IMR-90 (cell line): ENCODE results near the gene C19orf25. TPM values are rescaled to one million over a fixed set of nuclear protein-coding genes. Genes with fewer than 3 reads are reported as not detected.

Experiments used
- ATAC-seq: fragments of 200-7000 bp; cut with Tn5 transposase; 2 replicates; pipeline ENCODE4 v1.9.1; 2020; ENCODE audit warnings: low read depth, mild to moderate bottlenecking, moderate library complexity
- BruUV-seq: library from RNA; stranded (reverse); fragments of 400-500 nt; replicated peaks from 2 replicates; lab custom pipeline; 2021; lab: Mats Ljungman, UMichigan
- CTCF ChIA-PET: fragments of 300-600 bp; formaldehyde crosslinking; extraction: SDS; loops from one replicate; lab custom pipeline; 2021; ENCODE audit warnings: antibody characterized with exemption; lab: Yijun Ruan, JAX
- POLR2A ChIA-PET: fragments of 300-600 bp; sonication (Branson Sonifier 250); formaldehyde crosslinking; loops from one replicate; lab custom pipeline; 2022; ENCODE audit warnings: antibody characterized with exemption; ENCODE audit not compliant: unreplicated experiment; lab: Charles Lee
- DNase-seq: peaks from one replicate; pipeline ENCODE4 v3.0.0; 2013
- H2AFZ ChIP-seq: replicated peaks from 2 replicates; pipeline ENCODE3; 2013; ENCODE audit warnings: low read length, mild to moderate bottlenecking; ENCODE audit not compliant: poor library complexity
- H2AK5ac ChIP-seq: 2 replicates; pipeline ENCODE4 v1.6.1; 2013; ENCODE audit warnings: low read depth, low read length, inconsistent platforms
- H2AK9ac ChIP-seq: replicated peaks from 2 replicates; pipeline ENCODE3; 2013; ENCODE audit warnings: mild to moderate bottlenecking, low read depth, low read length, moderate library complexity; ENCODE audit not compliant: poor library complexity
- H2BK120ac ChIP-seq: 2 replicates; pipeline ENCODE4 v1.6.1; 2013; ENCODE audit warnings: low read depth, low read length, inconsistent platforms
- H2BK15ac ChIP-seq: 3 replicates; pipeline ENCODE4 v1.6.1; 2013; ENCODE audit warnings: low read depth, low read length, inconsistent platforms
- H2BK20ac ChIP-seq: 2 replicates; pipeline ENCODE4 v1.6.1; 2013; ENCODE audit warnings: low read depth, mild to moderate bottlenecking, inconsistent platforms, low read length, moderate library complexity
- H2BK5ac ChIP-seq: 2 replicates; pipeline ENCODE4 v1.6.1; 2013; ENCODE audit warnings: mild to moderate bottlenecking, low read depth, low read length, inconsistent platforms; ENCODE audit not compliant: poor library complexity, severe bottlenecking
- H3K14ac ChIP-seq: replicated peaks from 2 replicates; pipeline ENCODE4 v1.6.1; 2013; ENCODE audit warnings: low read depth, low read length, inconsistent platforms
- H3K18ac ChIP-seq: 2 replicates; pipeline ENCODE4 v1.6.1; 2013; ENCODE audit warnings: low read depth, low read length, control low read depth
- H3K23ac ChIP-seq: 2 replicates; pipeline ENCODE4 v1.6.1; 2013; ENCODE audit warnings: low read depth, low read length, inconsistent platforms
- H3K27ac ChIP-seq: 2 replicates; pipeline ENCODE4 v1.5.1; 2013; ENCODE audit warnings: mild to moderate bottlenecking, control low read depth, low read length; ENCODE audit not compliant: insufficient read depth
- H3K27me3 ChIP-seq: 2 replicates; pipeline ENCODE4 v1.6.1; 2013; ENCODE audit warnings: low read length; ENCODE audit not compliant: control insufficient read depth, insufficient read depth
- H3K36me3 ChIP-seq: 2 replicates; pipeline ENCODE4 v1.6.1; 2013; ENCODE audit warnings: low read length, mixed read lengths; ENCODE audit not compliant: control insufficient read depth, insufficient read depth
- H3K4ac ChIP-seq: 2 replicates; pipeline ENCODE4 v1.6.1; 2013; ENCODE audit warnings: low read depth, low read length, inconsistent platforms
- H3K4me1 ChIP-seq: 2 replicates; pipeline ENCODE4 v1.6.1; 2013; ENCODE audit warnings: low read length, mixed read lengths; ENCODE audit not compliant: control insufficient read depth, insufficient read depth
- H3K4me2 ChIP-seq: 2 replicates; pipeline ENCODE4 v1.6.1; 2013; ENCODE audit warnings: low read depth, mild to moderate bottlenecking, control low read depth, low read length, moderate library complexity
- H3K4me3 ChIP-seq: 2 replicates; pipeline ENCODE4 v1.5.1; 2013; ENCODE audit warnings: low read depth, mild to moderate bottlenecking, control low read depth, low read length, moderate library complexity; ENCODE audit not compliant: insufficient read depth
- H3K56ac ChIP-seq: 2 replicates; pipeline ENCODE4 v1.6.1; 2013; ENCODE audit warnings: low read length, inconsistent platforms; ENCODE audit not compliant: insufficient read depth; ENCODE audit errors: extremely low read depth
- H3K79me1 ChIP-seq, 2 experiments: 2 replicates each; pipeline ENCODE4 v1.6.1; 2013; ENCODE audit warnings: low read length in 2 of 2, inconsistent platforms in 1 of 2, low read depth in 1 of 2
- H3K9ac ChIP-seq: 2 replicates; pipeline ENCODE4 v1.6.1; 2013; ENCODE audit warnings: low read depth, low read length, control low read depth
- H3K9me1 ChIP-seq: 2 replicates; pipeline ENCODE4 v1.6.1; 2013; ENCODE audit warnings: low read length, inconsistent platforms; ENCODE audit not compliant: insufficient read depth
- H3K9me3 ChIP-seq: 2 replicates; pipeline ENCODE4 v1.6.1; 2013; ENCODE audit warnings: low read length; ENCODE audit not compliant: control insufficient read depth, insufficient read depth
- H4K20me1 ChIP-seq: 2 replicates; pipeline ENCODE4 v1.6.1; 2013; ENCODE audit warnings: low read length, inconsistent platforms; ENCODE audit not compliant: insufficient read depth
- H4K5ac ChIP-seq: 2 replicates; pipeline ENCODE4 v1.6.1; 2013; ENCODE audit warnings: mild to moderate bottlenecking, low read depth, low read length, control low read depth
- H4K8ac ChIP-seq, 2 experiments: 2 replicates each; pipeline ENCODE4 v1.6.1; 2013; ENCODE audit warnings: low read depth in 2 of 2, low read length in 2 of 2, control low read depth in 1 of 2, inconsistent platforms in 1 of 2
- H4K91ac ChIP-seq: 2 replicates; pipeline ENCODE4 v1.6.1; 2013; ENCODE audit warnings: low read depth, low read length, inconsistent platforms; ENCODE audit not compliant: insufficient read depth
- CEBPB ChIP-seq: IDR thresholded peaks from 2 replicates; pipeline ENCODE4 v1.6.1; 2012; ENCODE audit warnings: low read depth, low read length, improper control_type of control experiment
- CHD1 ChIP-seq: IDR thresholded peaks from 2 replicates; pipeline ENCODE4 v1.6.1; 2012; ENCODE audit warnings: low read depth, low read length, improper control_type of control experiment
- CTCF ChIP-seq: conservative IDR thresholded peaks from 2 replicates; pipeline ENCODE4 v1.5.1; 2012; ENCODE audit warnings: mild to moderate bottlenecking, low read depth, low read length, improper control_type of control experiment
- ELK1 ChIP-seq: fragments of 150-350 bp; IDR thresholded peaks from 2 replicates; pipeline ENCODE4 v1.6.1; 2016; ENCODE audit warnings: low read depth, mild to moderate bottlenecking, low read length, moderate library complexity, borderline replicate concordance
- FOS ChIP-seq: fragments of 150-350 bp; IDR thresholded peaks from 2 replicates; pipeline ENCODE4 v1.6.1; 2016; ENCODE audit warnings: low read depth, low read length
- MAFK ChIP-seq: IDR thresholded peaks from 2 replicates; pipeline ENCODE4 v1.6.1; 2012; ENCODE audit warnings: low read depth, low read length, improper control_type of control experiment
- MAZ ChIP-seq: IDR thresholded peaks from 2 replicates; pipeline ENCODE4 v1.6.1; 2012; ENCODE audit warnings: low read depth, mild to moderate bottlenecking, low read length, improper control_type of control experiment, moderate library complexity, borderline replicate concordance
- MXI1 ChIP-seq: IDR thresholded peaks from 2 replicates; pipeline ENCODE4 v1.6.1; 2012; ENCODE audit warnings: low read depth, mild to moderate bottlenecking, low read length, moderate library complexity, borderline replicate concordance
- NFE2L2 ChIP-seq: fragments of 150-350 bp; IDR thresholded peaks from 2 replicates; pipeline ENCODE4 v1.6.1; 2016; ENCODE audit warnings: low read depth, mild to moderate bottlenecking, low read length
- POLR2A ChIP-seq: IDR thresholded peaks from 2 replicates; pipeline ENCODE4 v1.6.1; 2012; ENCODE audit warnings: mild to moderate bottlenecking, low read depth, low read length
- RAD21 ChIP-seq: IDR thresholded peaks from 2 replicates; pipeline ENCODE4 v1.6.1; 2012; ENCODE audit warnings: low read length, improper control_type of control experiment
- RCOR1 ChIP-seq: IDR thresholded peaks from 2 replicates; pipeline ENCODE4 v1.6.1; 2012; ENCODE audit warnings: mild to moderate bottlenecking, low read length, improper control_type of control experiment; ENCODE audit not compliant: insufficient replicate concordance
- RFX5 ChIP-seq: IDR thresholded peaks from 2 replicates; pipeline ENCODE4 v1.8.0; 2012; ENCODE audit warnings: low read depth, mild to moderate bottlenecking, low read length, moderate library complexity
- SMC3 ChIP-seq: fragments of 150-350 bp; IDR thresholded peaks from 2 replicates; pipeline ENCODE4 v1.6.1; 2016; ENCODE audit warnings: low read depth, mild to moderate bottlenecking, antibody characterized with exemption, low read length, moderate library complexity
- USF2 ChIP-seq: fragments of 150-350 bp; IDR thresholded peaks from 2 replicates; pipeline ENCODE4 v1.6.1; 2017; ENCODE audit warnings: mild to moderate bottlenecking, antibody characterized with exemption, low read length, low read depth
- WGBS, 2 experiments: methylation state at CpG; one replicate each; pipeline versions ENCODE4 v1.1.5 to v1.1.7; 2013; ENCODE audit warnings: missing lambda C conversion rate in 2 of 2; ENCODE audit not compliant: insufficient read length in 1 of 2; ENCODE audit errors: extremely low coverage in 2 of 2; 5-methylcytosine and 5-hydroxymethylcytosine counted together
- dilution Hi-C: fragments of 300-500 bp; cut with HindIII; formaldehyde crosslinking; loops from one replicate; pipeline ENCODE4 v1.14.3; 2018; ENCODE audit warnings: low sequenced_read_pairs; ENCODE audit not compliant: unreplicated experiment
- in situ Hi-C: fragments of 300-500 bp; cut with MboI; formaldehyde crosslinking; loops from 3 replicates; pipeline ENCODE4 v1.14.3; 2019; ENCODE audit warnings: low sequenced_read_pairs, inconsistent platforms, mixed read lengths
- intact Hi-C: fragments of 100-400 bp; cut with micrococcal nuclease; formaldehyde crosslinking; loops from 2 replicates; pipeline ENCODE4 v1.10.0; 2022
- polyA plus RNA-seq, 3 experiments: library from polyadenylated mRNA; depleted of rRNA; stranded (reverse); fragments of >200 nt; gene quantifications; 2 replicates each; pipeline ENCODE4 v1.2.3, GENCODE V29; 2012; ENCODE audit warnings: low replicate concordance in 1 of 3
- total RNA-seq: library from RNA; depleted of rRNA; stranded (reverse); fragments of >200 nt; gene quantifications from 2 replicates; pipeline ENCODE4 v1.2.3, GENCODE V29; 2012

The C19orf25 gene
- total and polyA plus RNA-seq, 2 of the 4 experiments (the other 2 are of a cell fraction), result 10.4 to 34.9 TPM

GRCh38 chr19:1433119-1434039 is 45.6 kb downstream of the C19orf25 start:
- Histone ChIP-seq H4K8ac (no peak overlapping the region), H4K20me1 (peaks cover 10% of the 10 kb centered on the region), H2BK5ac (no peak overlapping the region), H3K14ac (no peak overlapping the region), H3K23ac (no peak overlapping the region), H3K27me3 (no peaks in the 10 kb centered on the region), H3K27ac (no peak overlapping the region), H3K4me3 (no peak overlapping the region), H2BK120ac (no peak overlapping the region), H2BK15ac (no peak overlapping the region), H4K91ac (no peak overlapping the region), H2BK20ac (no peak overlapping the region), H3K4me1 (peaks cover 2% of the 10 kb centered on the region; the same call in 1 of the 2 replicates), H2AK9ac (no peak overlapping the region), H2AK5ac (no peak overlapping the region), H4K5ac (no peak overlapping the region), H3K4ac (no peak overlapping the region), H3K9ac (no peak overlapping the region), H3K79me1 (peaks cover 15 to 41% of the 10 kb centered on the region in 2 experiments), H2AFZ (no peak overlapping the region), H3K9me1 (no peaks in the 10 kb centered on the region; the same call in 1 of the 2 replicates), H3K56ac (no peak overlapping the region), H3K4me2 (no peak overlapping the region), H3K36me3 (peaks cover 58% of the 10 kb centered on the region), H3K9me3 (no peaks in the 10 kb centered on the region), H3K18ac (no peak overlapping the region)
- DNase-seq (no peak), ATAC-seq (no peak)
- in situ Hi-C loops, result no loop called here
- CTCF ChIA-PET, result no interaction called here
- POLR2A ChIA-PET, result no interaction called here
- dilution Hi-C loops, result no loop called here
- no TSS peak for BruUV-seq
- WGBS, 2 experiments, result 94% methylated on average over 25 of the region's 47 CpGs; no CpG with 5 or more reads in 1 of the 2 experiments
- intact Hi-C loops, result no loop called here
- TF ChIP-seq USF2 (no peak), MAFK (no peak), CTCF (no peak), RFX5 (no peak), ELK1 (no peak), POLR2A (no peak), MAZ (no peak), CHD1 (no peak), MXI1 (no peak), SMC3 (no peak), CEBPB (no peak), FOS (no peak), NFE2L2 (no peak), RCOR1 (no peak), RAD21 (no peak)
